Hypothalamus (tissue), 51 donors: ENCODE data around the gene AHNAK2.

Experiments
- DNase-seq, 51 donors: peaks; one replicate each; lab custom pipeline; 2025; lab: John Stamatoyannopoulos, UW

Gene AHNAK2

DNA sequence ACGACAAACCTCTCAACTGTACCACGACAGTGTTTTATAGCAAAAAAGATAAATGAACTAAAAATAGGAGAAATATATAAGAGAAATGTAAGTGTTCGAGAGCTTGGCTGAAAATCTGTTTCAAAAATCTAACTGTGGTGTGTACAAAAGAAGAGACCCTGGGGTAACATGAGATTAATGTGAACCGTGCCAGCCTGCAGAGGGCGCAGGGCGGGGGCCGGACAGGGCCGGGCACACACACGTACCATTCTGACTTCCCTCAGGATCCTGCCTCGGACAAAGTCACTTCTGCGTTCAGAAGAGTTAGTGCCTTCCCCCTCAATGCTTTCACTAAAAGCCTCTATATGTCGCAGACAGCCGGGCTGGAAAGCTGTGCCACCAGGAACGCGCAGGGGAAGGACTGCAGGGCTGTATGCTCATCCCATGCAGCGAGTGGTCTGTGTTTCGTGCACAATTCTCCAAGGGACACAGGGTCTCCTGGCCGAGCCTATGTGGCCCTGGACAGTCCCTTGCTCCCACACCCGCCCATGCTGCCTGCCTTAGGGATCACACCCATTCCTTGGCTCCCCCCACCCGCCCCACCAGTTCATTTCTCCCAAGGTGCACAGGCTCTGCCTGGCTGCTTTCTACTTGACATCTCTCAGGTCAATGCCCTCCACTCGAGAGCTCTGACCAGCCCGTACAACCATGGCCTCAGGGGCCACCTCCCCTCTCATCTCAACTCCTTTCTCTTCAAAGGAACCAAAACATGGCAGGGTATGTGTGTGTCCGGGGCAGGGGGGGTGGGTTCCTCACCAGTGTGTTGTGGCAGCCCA lies 34.2 kb upstream of the AHNAK2 start:
- no peak for DNase-seq

DNA sequence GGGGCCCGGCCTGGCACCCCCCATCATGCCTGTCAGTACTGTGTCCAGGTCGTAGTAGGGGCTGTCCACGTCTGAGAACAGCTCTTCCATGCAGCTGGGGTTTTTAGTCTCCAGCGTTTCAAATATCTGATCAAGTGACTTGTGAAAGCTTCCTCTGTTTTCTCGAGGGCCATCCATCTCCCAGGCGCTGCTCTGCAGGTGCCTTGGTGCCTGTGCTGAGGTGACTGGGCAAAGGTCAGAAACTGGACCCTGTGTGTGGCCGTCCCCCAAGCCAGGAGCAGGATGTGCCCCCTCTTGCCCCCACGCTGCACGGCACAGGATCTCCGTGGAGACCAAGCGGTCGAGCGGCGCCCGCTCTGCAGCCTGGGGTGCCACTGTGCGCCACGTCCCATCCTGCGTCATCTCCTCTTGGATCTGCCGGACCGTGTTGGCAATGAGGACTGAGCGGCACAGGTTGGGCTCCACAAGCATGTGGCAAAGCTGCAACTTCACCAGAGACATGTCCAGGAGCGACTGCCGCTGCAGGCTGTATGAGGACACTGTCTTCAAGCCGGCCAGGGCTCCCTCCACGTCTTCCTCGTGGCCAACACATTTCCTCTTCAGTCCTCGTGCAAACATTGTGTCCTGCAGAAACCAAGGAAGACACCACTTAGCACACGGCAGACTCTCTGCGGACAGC lies 33.3 kb upstream of the AHNAK2 start:
- DNase-seq: no peak

DNA sequence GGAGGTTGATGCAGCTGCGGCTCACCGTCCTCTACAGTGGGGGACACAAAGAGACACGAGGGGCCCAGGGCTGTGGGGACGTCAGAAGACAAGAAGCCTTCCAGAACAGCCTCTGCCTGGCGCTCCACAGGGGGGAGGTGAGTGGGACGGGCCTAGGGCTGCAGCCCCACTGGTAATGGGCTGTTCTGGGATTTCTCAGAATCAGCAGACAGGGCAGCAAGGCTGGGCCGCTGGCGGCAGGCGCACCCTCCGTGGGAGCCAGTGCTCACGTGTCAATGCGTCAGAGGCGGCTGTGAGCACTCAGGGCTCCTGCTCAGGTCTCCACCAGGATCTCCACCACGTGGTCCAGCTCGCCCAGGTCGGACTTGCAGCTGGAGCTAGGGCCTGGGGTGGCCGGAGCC lies 32.7 kb upstream of the AHNAK2 start:
- no peak for DNase-seq

DNA sequence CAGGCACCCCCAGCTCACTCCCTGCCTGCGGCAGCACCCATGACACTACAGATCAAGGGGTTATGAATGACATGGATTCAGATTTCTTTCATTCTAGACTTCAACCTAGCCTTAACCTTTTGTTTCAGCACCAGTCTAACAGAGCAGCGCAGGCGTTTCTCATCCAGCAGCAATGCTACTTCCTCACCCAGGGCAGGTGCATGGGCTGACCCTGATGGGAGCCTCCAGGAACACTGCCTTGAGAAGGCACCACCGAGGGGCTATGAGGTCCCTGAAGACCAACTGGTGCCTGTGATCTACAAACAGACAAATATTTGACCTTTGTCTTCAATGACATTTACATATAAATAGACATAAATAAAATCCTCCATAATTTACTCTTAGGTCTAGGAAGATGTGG lies 31.9 kb upstream of the AHNAK2 start:
- DNase-seq: no peak

DNA sequence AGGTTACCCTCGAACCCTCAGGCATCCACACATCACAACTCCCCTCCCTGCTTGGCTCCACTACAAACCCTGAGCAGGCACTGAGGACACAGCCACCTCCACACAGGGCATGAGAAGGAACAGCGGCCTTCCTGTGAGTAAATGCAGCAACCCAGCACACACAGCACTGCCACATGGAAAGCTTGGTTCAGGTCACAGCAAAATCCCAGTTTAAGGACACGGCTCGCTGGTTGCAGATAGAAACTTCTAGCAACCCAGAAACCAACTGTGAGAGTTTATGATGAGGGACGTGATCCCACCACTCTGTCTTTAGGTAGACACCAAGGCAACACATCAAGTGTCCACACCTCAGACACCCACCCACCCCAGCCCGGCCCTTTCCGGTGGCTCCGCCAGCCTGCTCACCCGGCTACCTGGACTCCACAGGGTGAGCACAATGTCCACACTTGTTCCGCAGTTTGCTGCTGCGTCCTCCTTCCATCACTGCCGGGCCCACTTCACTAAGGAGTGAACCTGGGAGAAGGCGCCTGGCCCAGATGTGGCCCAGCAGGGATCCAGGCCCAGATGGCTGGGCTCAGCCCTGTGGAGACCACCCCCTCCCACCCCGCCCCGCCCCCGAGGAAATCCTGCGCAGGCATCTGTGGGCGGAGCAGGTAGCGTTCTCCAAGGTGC lies 29.6 kb upstream of the AHNAK2 start:
- no peak for DNase-seq

DNA sequence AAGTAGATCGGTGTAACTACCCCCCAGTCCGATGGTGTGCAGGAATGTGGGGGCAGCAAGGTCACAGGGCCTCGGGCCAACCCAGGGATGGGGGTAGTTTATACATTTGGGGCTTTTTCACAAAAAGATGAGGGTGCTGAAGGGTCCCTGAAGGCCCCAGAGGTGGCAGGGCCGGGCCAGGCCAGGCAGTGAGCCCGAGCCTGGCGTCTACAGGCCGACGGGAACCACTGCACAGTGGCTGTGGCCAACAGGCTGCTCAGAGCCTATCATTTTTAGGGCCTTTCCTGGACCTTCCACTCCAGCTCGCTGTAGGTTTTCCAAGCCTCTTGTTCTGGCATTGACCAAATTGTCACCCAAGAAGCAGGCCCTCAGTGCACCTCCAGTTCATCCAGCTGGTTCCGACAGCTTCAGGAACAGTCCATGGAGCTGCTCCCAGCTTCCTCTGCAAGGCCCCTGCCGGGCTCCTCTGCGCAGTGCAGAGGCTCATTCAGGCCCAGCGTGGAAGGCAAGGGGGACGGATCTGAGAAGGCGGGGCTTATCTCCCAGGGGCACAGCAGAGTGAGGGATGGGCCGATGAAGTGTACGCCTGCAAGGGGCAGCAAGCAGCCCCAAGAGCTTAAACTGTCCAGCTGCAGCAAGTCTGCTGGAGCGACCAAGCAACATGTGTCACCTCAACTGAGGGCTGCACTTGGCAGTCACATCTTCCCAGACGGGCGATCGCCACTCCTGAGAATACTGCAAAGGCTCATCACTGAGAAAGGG lies 28.8 kb upstream of the AHNAK2 start:
- no peak for DNase-seq

DNA sequence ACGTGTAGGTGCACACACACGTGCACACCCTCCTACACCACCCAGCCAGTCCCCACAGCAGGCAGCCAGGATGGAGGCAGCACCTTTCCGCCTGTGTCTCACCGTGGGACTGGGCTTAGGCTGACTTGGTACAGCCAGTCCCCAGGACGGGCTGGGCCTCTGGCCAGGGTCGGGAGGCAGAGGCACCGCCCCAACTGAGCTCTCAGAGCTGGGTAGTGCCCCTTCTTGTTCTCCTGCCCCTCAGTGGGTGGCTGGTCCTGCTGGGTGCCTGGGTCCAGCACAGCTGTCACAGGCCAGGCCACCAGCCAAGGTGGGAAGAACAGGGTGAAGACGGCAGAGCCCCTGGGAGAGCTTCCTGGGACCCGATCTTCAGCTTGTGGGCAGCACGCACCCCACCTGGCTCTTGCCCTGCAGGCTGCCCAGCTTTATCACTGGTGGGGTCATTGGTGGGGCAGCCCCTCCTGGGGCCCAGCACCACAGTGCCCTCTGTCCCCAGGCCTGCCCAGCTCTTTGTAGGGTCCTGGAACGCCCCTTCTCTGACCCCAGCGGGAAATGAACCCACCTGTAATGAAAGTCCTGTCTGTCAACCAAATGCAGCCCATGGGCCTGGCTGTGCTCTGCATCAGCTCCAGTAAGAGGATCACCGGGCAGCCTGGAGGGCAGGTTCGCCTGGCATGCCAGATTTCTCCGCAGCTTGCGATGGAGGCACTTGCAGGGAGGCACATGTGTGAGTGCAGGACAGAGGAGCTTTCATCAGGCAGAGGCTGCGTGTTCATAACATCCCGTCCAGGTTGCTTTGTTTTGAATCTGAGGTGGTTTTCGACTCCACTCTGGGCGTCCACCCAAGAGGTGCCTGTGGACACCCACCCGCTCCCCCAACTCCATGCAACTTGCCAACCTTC lies 28.0 kb upstream of the AHNAK2 start:
- no peak for DNase-seq

DNA sequence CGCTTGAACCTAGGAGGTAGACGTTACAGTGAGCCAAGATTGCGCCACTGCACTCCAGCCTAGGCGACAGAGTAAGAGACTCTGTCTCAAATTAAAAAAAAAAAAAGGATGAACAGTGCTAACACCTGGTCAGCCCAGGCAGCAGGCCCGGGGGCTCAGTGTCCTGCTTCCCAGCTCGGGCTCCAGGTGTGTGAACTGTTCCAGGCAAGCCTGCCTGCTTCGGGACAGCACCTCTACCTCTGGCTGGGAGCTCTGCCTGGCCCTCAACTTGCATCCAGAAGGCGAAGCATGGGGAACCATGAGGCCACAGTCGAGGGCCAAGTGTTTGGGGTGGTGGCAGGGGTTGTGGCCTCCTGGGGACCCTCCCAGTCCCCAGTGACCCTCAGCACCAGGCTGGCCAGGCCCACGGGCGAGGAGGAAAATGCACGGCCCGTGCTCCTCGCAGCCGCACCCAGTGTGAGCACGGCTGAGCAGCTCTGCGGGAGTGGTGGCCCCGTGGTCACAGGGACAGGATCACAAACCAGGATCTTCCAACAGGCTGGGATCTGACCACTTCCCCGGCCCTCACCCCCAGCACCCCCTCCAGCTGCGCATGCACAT lies 27.3 kb upstream of the AHNAK2 start:
- no peak for DNase-seq

DNA sequence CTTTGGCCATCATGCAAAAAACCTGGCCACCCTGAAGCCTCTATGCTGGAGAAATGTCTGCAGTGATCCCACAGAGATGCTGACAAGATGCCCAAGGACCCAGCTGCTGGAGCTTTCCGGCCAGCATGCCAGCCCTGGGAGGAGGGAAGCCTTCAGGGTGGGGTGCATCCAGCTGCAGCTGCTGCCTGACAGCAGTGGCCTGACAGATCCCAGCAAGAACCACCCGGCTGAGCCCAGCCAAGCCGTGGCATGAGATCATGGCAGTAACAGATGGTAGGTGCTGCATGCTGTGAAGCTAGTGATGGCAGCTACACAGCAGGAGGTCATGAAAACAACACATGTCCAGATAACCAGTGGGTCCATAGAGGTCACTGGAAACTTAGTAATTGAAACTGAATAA lies 21.2 kb upstream of the AHNAK2 start:
- DNase-seq: no peak

DNA sequence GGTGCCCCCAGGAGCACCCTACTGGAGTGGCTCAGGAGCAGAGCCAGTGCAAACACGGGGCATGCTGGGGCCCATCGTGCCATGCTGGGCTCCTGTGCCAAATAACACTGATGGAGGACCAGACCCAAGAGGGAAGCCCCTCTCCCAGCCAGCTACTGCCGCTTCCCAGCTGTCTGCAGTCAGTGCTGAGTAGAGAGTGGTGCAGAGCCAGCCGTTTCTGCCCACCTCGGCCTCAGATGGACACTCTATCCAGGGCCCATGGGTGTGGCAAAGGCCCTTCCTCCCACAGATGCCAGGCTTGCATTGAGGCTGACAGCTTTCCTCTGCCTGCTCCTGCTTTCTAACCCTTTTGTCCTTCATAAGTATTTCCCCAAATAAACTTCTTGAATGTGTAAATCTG lies 20.6 kb upstream of the AHNAK2 start:
- no peak for DNase-seq

DNA sequence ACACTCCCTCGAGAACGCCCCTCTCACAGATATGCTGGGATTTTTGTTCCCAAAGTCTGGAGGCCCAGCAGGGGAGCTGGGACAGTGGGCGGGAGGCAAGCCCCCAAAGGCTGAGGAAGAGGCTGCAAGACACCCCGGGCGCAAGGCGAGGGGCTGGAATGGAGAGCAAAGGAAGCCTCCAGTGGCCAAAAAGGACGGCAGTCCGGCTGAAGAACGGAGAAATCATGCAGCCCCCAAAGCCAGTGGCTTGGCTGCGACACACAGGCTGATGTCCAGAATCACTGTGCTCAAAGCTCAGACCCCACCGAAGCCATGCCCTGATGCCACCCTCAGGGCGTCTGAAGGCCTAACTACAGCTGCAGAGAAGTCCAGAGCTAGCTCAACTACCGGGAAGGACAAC lies 18.3 kb upstream of the AHNAK2 start:
- no peak for DNase-seq

DNA sequence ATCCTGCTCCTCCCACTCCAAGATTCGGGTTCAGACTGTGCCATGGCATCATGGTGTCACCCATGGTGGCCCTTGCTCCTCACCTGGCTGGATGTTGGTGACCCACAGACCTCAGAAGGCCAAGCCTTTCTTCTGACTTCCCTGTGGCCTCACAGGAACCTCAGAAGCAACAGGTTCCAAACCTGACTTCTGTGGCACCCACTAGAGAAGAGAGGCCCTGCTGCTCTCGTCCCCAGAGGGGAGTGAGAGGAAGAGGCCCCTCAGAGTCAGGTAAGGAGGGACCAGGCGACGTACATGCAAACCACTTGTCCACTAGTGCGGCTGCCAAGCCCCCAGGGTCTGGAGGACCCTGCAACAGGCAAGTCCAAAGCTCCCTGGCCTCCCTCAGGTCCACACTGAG lies 17.9 kb upstream of the AHNAK2 start:
- no peak for DNase-seq

DNA sequence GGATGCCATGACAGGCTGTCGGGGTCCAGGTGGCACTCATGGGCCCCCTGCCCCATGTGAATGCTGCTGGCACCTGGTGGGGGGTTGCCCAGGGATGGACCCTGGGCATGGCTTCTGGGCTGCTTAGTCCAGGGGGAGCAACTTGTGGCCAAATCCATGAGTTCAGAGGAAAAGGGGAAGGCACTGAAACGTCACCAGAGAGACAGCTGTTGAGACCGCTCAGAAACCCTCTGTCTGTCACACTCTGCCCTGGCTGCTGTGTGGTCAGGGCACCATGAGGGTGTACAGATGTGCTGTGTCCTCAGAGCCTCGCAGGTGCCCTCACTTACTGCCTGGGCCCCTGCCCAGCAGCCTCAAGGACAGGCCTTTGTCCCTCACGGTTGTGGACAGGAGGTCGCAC lies 16.8 kb upstream of the AHNAK2 start:
- no peak for DNase-seq

DNA sequence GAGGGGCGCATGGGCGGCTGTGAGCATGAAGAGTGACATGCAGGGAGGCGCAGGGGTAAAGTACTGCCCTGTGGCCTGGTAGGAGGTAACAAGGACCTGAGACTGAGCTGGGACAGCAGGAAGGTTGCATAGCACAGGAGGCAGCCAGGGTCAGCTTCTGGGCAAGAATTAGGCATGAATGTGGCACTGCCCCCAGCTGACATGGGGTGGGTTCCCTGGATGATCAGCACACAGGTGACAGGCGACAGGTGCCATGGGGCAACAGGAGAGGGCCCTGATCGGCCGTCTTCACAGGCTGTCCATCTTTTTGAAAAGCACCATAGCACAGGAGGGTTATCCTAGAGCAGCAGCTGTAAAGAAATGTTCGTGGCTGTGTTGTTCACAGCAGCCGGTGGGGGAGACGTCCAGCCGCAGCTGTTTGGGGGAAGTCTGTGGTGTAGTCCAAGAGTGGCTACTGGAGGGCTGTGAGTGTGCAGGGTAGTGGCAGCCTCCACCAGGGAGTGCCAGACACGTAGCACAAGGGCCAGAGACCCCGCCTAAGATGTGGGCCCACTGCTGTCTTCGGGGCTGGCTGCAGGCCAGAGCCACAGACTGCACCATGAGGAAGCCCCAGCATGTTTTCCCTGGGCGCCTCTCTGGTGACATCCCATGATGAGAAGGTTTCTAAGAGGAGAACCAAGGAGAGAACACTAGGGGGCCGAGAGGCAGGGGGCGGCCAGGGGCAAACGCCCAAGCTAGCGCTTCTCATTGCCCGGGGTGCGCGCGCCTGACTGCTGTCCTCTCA lies 15.8 kb upstream of the AHNAK2 start:
- DNase-seq: no peak

DNA sequence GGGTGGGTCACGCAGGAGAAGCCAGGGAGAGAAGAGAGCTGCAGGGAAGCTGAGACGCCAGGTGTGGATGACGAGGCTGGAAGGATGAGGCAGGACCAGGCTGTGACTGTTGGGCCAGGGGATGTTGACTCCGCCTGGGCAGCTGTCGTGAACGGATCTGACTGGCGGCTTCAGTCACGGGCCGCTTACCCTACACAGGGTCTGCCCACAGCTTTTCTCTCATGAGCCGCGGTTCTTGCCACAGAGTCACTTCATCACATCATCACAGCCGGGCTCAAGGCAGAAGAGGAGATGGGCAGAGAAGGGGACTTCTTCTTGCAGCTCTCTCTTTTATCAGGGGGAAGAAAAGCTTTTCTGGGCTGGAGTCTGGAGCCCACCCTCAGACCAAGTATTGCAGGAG lies 15.1 kb upstream of the AHNAK2 start:
- DNase-seq: no peak

DNA sequence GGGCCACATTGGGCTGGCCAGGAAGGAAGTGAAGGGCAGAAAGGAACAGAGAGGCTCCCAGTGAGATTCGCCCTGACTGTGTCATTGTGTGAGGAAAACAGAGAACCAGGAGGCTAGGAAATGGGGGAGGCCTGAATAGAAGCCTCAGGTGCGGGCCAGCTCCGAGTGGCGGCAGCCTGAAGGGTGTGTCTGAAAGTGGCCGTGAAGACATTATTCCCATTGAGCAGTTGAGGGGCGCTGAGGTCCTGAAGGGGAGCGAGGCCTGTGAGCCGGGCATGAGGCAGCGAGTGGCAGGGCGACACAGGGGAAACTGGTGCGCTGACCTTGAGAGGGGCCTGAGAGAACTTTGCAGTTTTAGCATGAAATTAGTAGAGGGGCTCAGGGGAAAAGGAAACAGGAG lies 14.3 kb upstream of the AHNAK2 start:
- DNase-seq: no peak

DNA sequence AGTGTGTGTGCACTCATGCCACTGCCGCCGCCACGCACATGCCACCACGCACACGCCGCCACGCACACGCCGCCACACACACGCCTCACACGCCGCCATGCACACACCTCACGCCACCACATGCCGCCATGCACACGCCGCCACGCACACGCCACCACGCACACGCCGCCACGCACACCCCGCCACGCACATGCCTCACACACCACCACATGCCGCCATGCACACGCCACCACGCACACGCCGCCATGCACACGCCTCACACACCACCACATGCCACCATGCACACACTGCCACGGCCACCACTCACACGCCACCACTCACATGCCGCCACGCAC lies 13.7 kb upstream of the AHNAK2 start:
- no peak for DNase-seq

DNA sequence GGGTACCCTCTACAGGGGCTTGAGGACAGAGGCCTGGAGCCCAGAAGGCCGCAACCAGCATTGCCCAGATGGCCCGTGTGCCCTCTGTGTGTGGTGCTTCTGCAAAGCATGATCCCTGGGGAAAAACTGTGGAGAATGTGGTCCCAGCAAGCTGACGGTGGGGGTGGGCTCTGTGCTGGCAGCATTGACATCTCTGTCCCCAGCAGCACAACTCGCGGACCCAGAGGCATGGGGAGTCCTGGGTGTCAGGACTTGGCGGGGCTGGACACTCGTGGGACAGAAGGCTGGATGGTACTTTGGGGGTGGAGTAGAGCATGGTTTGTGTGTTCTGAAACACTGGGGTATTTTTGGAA lies 11.8 kb upstream of the AHNAK2 start:
- no peak for DNase-seq
